Kidney (tissue), 14 donors: ENCODE data around the gene KRTAP22-1. TPM values are rescaled to one million over a fixed set of nuclear protein-coding genes. Genes with fewer than 3 reads are reported as not detected.

ENCODE experiments used
- DNase-seq, 5 donors: peaks; one replicate each; pipeline ENCODE4 v3.0.0-alpha.2; 2013 to 2020
- FAIRE-seq: peaks from 2 replicates; lab custom pipeline; 2012; peaks lifted over from hg19 to GRCh38; lab: Jason Lieb, UNC
- H3K27ac ChIP-seq, 2 donors: one replicate each; pipeline ENCODE4 v1.7.0; 2013; ENCODE audit warnings: low read depth in 2 of 2, low read length in 2 of 2, inconsistent platforms in 1 of 2
- H3K27me3 ChIP-seq: one replicate; pipeline ENCODE4 v1.7.1; 2013; ENCODE audit warnings: low read length, inconsistent platforms; ENCODE audit not compliant: control insufficient read depth, insufficient read depth
- H3K36me3 ChIP-seq, 3 donors: one replicate each; pipeline versions ENCODE4 v1.7.0 to v1.7.1; 2013; ENCODE audit warnings: low read length in 3 of 3, control low read depth in 1 of 3, inconsistent platforms in 1 of 3; ENCODE audit not compliant: insufficient read depth in 3 of 3, control insufficient read depth in 2 of 3
- H3K4me1 ChIP-seq, 3 donors: one replicate each; pipeline versions ENCODE4 v1.7.0 to v1.7.1; 2013; ENCODE audit warnings: low read length in 3 of 3, inconsistent platforms in 1 of 3, low read depth in 1 of 3; ENCODE audit not compliant: control insufficient read depth in 2 of 3, insufficient read depth in 2 of 3
- H3K4me3 ChIP-seq, 3 donors: one replicate each; pipeline versions ENCODE4 v1.7.0 to v1.8.1; 2013; ENCODE audit warnings: low read length in 3 of 3, control low read depth in 1 of 3, inconsistent platforms in 1 of 3
- H3K9ac ChIP-seq, 3 donors: one replicate each; pipeline versions ENCODE4 v1.7.0 to v1.7.1; 2013; ENCODE audit warnings: low read length in 3 of 3, control low read depth in 1 of 3, inconsistent platforms in 1 of 3
- H3K9me3 ChIP-seq, 3 donors: one replicate each; pipeline versions ENCODE4 v1.7.0 to v1.7.1; 2013; ENCODE audit warnings: low read length in 3 of 3, control low read depth in 1 of 3, inconsistent platforms in 1 of 3; ENCODE audit not compliant: control insufficient read depth in 2 of 3, insufficient read depth in 1 of 3
- CTCF ChIP-seq: IDR thresholded peaks from 3 replicates; pipeline ENCODE4 v1.5.1; 2012; ENCODE audit warnings: mild to moderate bottlenecking, moderate library complexity, borderline replicate concordance; ENCODE audit not compliant: insufficient read depth; ENCODE audit errors: extremely low read depth
- intact Hi-C: fragments of 100-400 bp; cut with DNase I; formaldehyde crosslinking; loops from one replicate; pipeline ENCODE4 v1.11.1; 2022
- polyA plus RNA-seq: library from polyadenylated mRNA; stranded (reverse); fragments of 350-450 nt; fragmentation: Illumina TruSeq; extraction: RNeasy Lipid Tissue Mini Kit (QIAGEN cat#74804); gene quantifications from one replicate; pipeline ENCODE4 v1.2.3, GENCODE V29; 2014; ENCODE audit warnings: low read depth, low replicate concordance; ENCODE audit not compliant: insufficient read depth
- total RNA-seq: library from RNA; stranded (reverse); fragmentation: NEBNext Ultra II Directional; extraction: Animal tissue kit (Norgen Biotek cat#: 25700); gene quantifications from one replicate; pipeline ENCODE4 v1.2.1, GENCODE V29; 2021
- donor health status: control.
- donor health status: control.
- donor health status: control.
- donor health status: control.
- donor health status: control.
- donor health status: DM: yes; HTN: yes; CAD: no.
- donor health status: Normal renal cell carcinoma (clear cell type).

Gene KRTAP22-1
- total and polyA plus RNA-seq, 2 donors from 2014 or later = not detected

- H3K4me1 ChIP-seq = no peaks in the 10 kb centered on the region
- no peak for FAIRE-seq
These were observed 33.3 kb upstream of the KRTAP22-1 start for GRCh38 chr21:30567617-30568016.

GRCh38 chr21:30577766-30578165 is 23.1 kb upstream of the KRTAP22-1 start:
- Histone ChIP-seq H3K27me3 (no peaks in the 10 kb centered on the region), H3K9me3 (no peaks in the 10 kb centered on the region), H3K27ac (no peak overlapping the region), H3K9ac (no peak overlapping the region), H3K36me3 (no peaks in the 10 kb centered on the region), H3K4me3 (no peak overlapping the region), H3K4me1 (no peaks in the 10 kb centered on the region)
- no peak for FAIRE-seq
- no peak for DNase-seq
- no peak for TF ChIP-seq CTCF
- intact Hi-C loops = no loop called here

More at GRCh38 chr21:30567617-30568016, 33.3 kb upstream of the KRTAP22-1 start:
- Histone ChIP-seq H3K36me3 (no peaks in the 10 kb centered on the region), H3K4me3 (no peak overlapping the region), H3K27me3 (no peaks in the 10 kb centered on the region), H3K27ac (no peak overlapping the region), H3K9ac (no peak overlapping the region), H3K9me3 (no peaks in the 10 kb centered on the region)
- DNase-seq = no peak
- no peak for TF ChIP-seq CTCF
- intact Hi-C loops = no loop called here

- DNase-seq (no peak), FAIRE-seq (no peak)
- Histone ChIP-seq H3K27ac (no peak overlapping the region), H3K27me3 (no peaks in the 10 kb centered on the region), H3K9ac (no peak overlapping the region), H3K36me3 (no peaks in the 10 kb centered on the region), H3K4me3 (no peak overlapping the region), H3K9me3 (no peaks in the 10 kb centered on the region), H3K4me1 (no peaks in the 10 kb centered on the region)
- intact Hi-C loops = no loop called here
- no peak for TF ChIP-seq CTCF
These were observed 21.5 kb upstream of the KRTAP22-1 start for GRCh38 chr21:30579346-30579745.

- no peak for TF ChIP-seq CTCF
- intact Hi-C loops = no loop called here
- Histone ChIP-seq H3K9ac (no peak overlapping the region), H3K27me3 (no peaks in the 10 kb centered on the region), H3K4me3 (no peak overlapping the region), H3K27ac (no peak overlapping the region), H3K4me1 (no peaks in the 10 kb centered on the region), H3K9me3 (peaks cover 0 to under 1% (median 0%) of the 10 kb centered on the region in 3 donors), H3K36me3 (no peaks in the 10 kb centered on the region)
- FAIRE-seq (no peak), DNase-seq (no peak)
These were observed 20.8 kb upstream of the KRTAP22-1 start for GRCh38 chr21:30580132-30580531.
